NB4 (cell line): ENCODE results near the gene ALDOB.

ENCODE experiments used
- DNase-seq: peaks from one replicate; pipeline ENCODE4 v3.0.0; 2010; ENCODE audit warnings: low read depth
- H3K4me3 ChIP-seq: one replicate; pipeline ENCODE4 v1.5.1; 2011; ENCODE audit warnings: mild to moderate bottlenecking, low read depth, low read length, moderate library complexity
- CTCF ChIP-seq: IDR thresholded peaks from one replicate; pipeline ENCODE4 v1.5.1; 2012; ENCODE audit warnings: low read depth, low read length
- MYC ChIP-seq: IDR thresholded peaks from 2 replicates; pipeline ENCODE4 v1.6.1; 2011; ENCODE audit warnings: low read depth, low read length
- POLR2A ChIP-seq: IDR thresholded peaks from 2 replicates; pipeline ENCODE4 v1.6.1; 2011; ENCODE audit warnings: mild to moderate bottlenecking; ENCODE audit not compliant: insufficient read length; ENCODE audit errors: extremely low read depth
- TF ChIP-seq, protein P1 (sequence below): IDR thresholded peaks from 2 replicates; pipeline ENCODE4 v1.6.1; 2011; ENCODE audit warnings: low read depth, low read length

ALDOB gene

DNA sequence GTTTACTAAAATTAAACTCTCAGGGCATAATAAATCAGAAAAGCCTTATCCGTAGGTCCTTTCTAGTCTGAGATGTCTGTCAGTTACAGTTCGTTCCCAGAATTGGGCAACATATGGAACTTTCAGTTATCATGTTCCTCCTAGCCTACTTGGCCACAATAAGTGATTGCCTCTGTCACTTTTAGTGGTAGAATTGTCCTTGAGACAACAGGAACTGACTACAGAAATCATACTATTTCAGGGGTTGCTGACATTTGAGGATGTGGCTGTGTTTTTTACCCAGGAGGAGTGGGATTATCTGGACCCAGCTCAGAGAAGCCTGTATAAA is 36.0 kb downstream of the ALDOB start:
- TF ChIP-seq, protein P1, sequence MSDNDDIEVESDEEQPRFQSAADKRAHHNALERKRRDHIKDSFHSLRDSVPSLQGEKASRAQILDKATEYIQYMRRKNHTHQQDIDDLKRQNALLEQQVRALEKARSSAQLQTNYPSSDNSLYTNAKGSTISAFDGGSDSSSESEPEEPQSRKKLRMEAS = no peak
- TF ChIP-seq MYC (no peak), POLR2A (no peak), CTCF (no peak)
- peak; percentile 28 for DNase-seq
- H3K4me3 ChIP-seq = peak overlapping the region; percentile 84

DNA sequence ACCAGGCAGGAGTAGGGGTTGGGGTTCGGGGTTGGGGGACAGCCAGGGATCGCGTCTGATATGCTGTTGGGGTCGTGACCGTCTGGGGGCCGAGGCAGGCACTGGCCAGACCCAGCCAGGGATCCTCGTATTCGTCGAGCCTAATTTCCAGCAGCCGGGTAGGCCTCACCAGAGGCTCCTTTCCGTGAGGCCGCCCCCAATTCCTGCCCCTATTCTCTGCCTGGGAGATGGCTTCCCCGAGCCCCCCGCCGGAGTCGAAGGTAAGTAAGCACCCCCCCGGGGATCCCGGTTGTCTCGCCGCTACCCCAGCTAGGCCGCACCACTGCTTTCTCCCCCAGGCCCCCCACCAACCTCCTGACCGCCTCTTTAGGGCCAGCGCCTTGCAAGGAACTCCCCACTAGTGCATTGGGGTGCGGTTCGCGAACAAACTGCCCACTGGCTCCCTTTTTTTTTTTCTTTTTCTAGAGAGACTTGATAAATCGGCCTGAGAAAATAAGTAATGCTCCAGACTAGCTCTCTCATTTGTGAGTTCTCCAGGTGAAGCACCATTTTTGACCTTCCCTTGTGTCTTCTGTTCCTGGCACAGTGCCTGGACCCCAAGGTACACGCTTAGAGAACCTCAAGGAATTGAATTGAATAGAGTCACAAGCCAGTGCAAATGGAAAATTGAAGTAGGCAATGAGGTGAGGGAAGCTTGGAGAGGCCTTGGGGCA is 36.5 kb downstream of the ALDOB start:
- TF ChIP-seq CTCF (no peak), POLR2A (no peak), MYC (no peak)
- TF ChIP-seq, protein P1 = no peak
- H3K4me3 ChIP-seq = peak overlapping the region; percentile 84
- peak; percentile 13 for DNase-seq

GRCh38 chr9:101398068-101398929 is 37.3 kb downstream of the ALDOB start, which contains the start of the genes MRPL50 and ZNF189:
MRPL50 (minus strand) TSS chr9:101398618; CDS start chr9:101398592, 26 bp downstream.
ZNF189 (plus strand) TSS chr9:101398851; CDS start chr9:101399157, 306 bp downstream.
- peak; percentile 98 for DNase-seq
- TF ChIP-seq POLR2A = peak; percentile 85
- TF ChIP-seq, protein P1 = peak; percentile 69
- no peak for TF ChIP-seq CTCF
- peak; percentile 75 for TF ChIP-seq MYC
- H3K4me3 ChIP-seq = peak within 1 kb of the TSS; percentile 84

GRCh38 chr9:101397746-101398067 is 37.9 kb downstream of the ALDOB start:
- TF ChIP-seq MYC (no peak), CTCF (no peak)
- no peak for DNase-seq
- peak overlapping the region; percentile 82 for H3K4me3 ChIP-seq

DNA sequence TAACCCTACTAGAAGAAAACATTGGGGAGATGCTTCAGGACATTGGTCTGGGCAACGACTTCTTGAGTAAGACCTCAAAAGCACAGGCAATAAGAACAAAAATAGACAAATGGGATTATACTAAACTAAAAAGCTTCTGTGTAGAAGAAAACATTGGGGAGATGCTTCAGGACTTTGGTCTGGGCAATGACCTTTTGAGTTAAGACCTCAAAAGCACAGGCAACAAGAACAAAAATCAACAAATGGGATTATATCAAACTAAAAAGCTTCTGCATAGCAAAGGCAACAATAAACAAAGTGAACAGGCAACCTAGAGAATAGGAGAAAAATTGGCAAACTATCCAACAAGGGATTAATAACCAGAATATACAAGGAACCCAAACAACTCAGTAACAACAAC is 40.9 kb downstream of the ALDOB start:
- no peak for DNase-seq
- TF ChIP-seq CTCF (no peak), POLR2A (no peak), MYC (no peak)
- TF ChIP-seq, protein P1 = no peak
- no peak overlapping the region for H3K4me3 ChIP-seq
